ENCODE data around the gene RPS6KC1.

Gene RPS6KC1

GRCh38 chr1:213123087-213123486, 72.0 kb downstream of the RPS6KC1 start:
- H4K20me1 ChIP-seq (ENCODE audit: control insufficient read depth, insufficient read depth, low read depth, low read length) = no peaks in the 10 kb centered on the region
- no peaks in the 10 kb centered on the region for H3F3A ChIP-seq (ENCODE audit: control insufficient read depth, insufficient read depth)
- H3K79me2 ChIP-seq (ENCODE audit: control insufficient read depth, low read length) = no peaks in the 10 kb centered on the region
- no peaks in the 10 kb centered on the region for H3K9me2 ChIP-seq (replicated peaks; ENCODE audit: control insufficient read depth, low read length)
- H3K4me3 ChIP-seq (ENCODE audit: low read length) = no peak overlapping the region
- H3K9me3 ChIP-seq (ENCODE audit: control insufficient read depth, insufficient read depth, low read length) = no peaks in the 10 kb centered on the region
- H3K27me3 ChIP-seq (ENCODE audit: control insufficient read depth, low read length) = no peaks in the 10 kb centered on the region
- no peaks in the 10 kb centered on the region for H3K4me1 ChIP-seq (ENCODE audit: control insufficient read depth, low read length)
- H3K27ac ChIP-seq (ENCODE audit: low read depth, low read length) = no peak overlapping the region
- H3K4me2 ChIP-seq (ENCODE audit: low read length) = no peak overlapping the region
- H3K36me3 ChIP-seq (ENCODE audit: control insufficient read depth, low read length) = no peaks in the 10 kb centered on the region
- TF ChIP-seq CTCF (IDR thresholded peaks at IDR 0.05; ENCODE audit: low read depth, low read length, poor library complexity, severe bottlenecking) (no peak), EZH2phosphoT487 (IDR thresholded peaks at IDR 0.05; ENCODE audit: borderline replicate concordance, low read length) (no peak)

DNA sequence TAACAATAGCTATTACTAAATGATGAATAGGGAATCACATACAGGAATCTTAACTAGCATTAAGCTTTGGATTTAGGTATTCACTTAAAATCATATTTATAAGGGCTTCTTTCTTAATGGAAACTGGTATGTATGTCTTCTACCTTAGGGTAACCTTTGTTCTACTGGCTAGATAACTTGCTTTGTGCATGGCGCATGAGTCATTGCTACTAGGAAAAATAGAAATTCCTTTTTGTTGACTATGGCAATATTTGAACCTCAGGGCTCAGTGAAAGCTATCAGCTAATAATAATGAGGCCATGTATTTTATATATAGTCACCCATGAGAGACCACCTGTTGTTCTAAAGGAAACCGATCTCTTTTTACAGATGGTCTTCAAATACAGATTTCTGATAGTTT, 72.5 kb downstream of the RPS6KC1 start:
- no peak overlapping the region for H3K27ac ChIP-seq (ENCODE audit: low read depth, low read length)
- no peak overlapping the region for H3K4me2 ChIP-seq (ENCODE audit: low read length)
- no peaks in the 10 kb centered on the region for H3K9me3 ChIP-seq (ENCODE audit: control insufficient read depth, insufficient read depth, low read length)
- H4K20me1 ChIP-seq (ENCODE audit: control insufficient read depth, insufficient read depth, low read depth, low read length) = no peaks in the 10 kb centered on the region
- H3K36me3 ChIP-seq (ENCODE audit: control insufficient read depth, low read length) = no peaks in the 10 kb centered on the region
- H3K27me3 ChIP-seq (ENCODE audit: control insufficient read depth, low read length) = no peaks in the 10 kb centered on the region
- H3K4me3 ChIP-seq (ENCODE audit: low read length) = no peak overlapping the region
- H3F3A ChIP-seq (ENCODE audit: control insufficient read depth, insufficient read depth) = no peaks in the 10 kb centered on the region
- no peaks in the 10 kb centered on the region for H3K79me2 ChIP-seq (ENCODE audit: control insufficient read depth, low read length)
- no peaks in the 10 kb centered on the region for H3K9me2 ChIP-seq (replicated peaks; ENCODE audit: control insufficient read depth, low read length)
- no peak for TF ChIP-seq EZH2phosphoT487 (IDR thresholded peaks at IDR 0.05; ENCODE audit: borderline replicate concordance, low read length)
- no peak for TF ChIP-seq CTCF (IDR thresholded peaks at IDR 0.05; ENCODE audit: low read depth, low read length, poor library complexity, severe bottlenecking)
- no peaks in the 10 kb centered on the region for H3K4me1 ChIP-seq (ENCODE audit: control insufficient read depth, low read length)

DNA sequence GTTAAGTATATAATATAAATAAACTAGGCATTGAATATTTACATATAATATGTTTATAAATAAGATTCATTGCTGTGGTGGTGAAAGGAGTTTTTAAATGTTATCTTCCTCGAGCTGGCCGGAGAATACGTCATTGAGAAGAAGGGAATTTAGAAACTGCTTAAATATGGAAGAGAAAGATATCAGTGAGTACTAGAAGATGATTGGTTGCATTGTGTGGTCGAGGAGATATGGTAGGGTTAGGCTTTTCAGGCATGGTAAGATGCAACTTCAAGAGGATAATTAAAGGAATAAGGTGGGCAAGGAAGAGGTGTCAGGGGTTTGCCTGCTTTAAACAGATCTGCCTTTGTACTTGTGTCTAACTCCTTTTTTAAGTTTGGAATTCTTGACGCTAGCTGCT, 73.5 kb downstream of the RPS6KC1 start:
- no peak overlapping the region for H3K4me3 ChIP-seq (ENCODE audit: low read length)
- no peaks in the 10 kb centered on the region for H3K9me3 ChIP-seq (ENCODE audit: control insufficient read depth, insufficient read depth, low read length)
- no peaks in the 10 kb centered on the region for H3K79me2 ChIP-seq (ENCODE audit: control insufficient read depth, low read length)
- H3K36me3 ChIP-seq (ENCODE audit: control insufficient read depth, low read length) = no peaks in the 10 kb centered on the region
- H3K4me2 ChIP-seq (ENCODE audit: low read length) = no peak overlapping the region
- no peaks in the 10 kb centered on the region for H3K27me3 ChIP-seq (ENCODE audit: control insufficient read depth, low read length)
- no peaks in the 10 kb centered on the region for H3K4me1 ChIP-seq (ENCODE audit: control insufficient read depth, low read length)
- H4K20me1 ChIP-seq (ENCODE audit: control insufficient read depth, insufficient read depth, low read depth, low read length) = no peaks in the 10 kb centered on the region
- H3K27ac ChIP-seq (ENCODE audit: low read depth, low read length) = no peak overlapping the region
- H3K9me2 ChIP-seq (replicated peaks; ENCODE audit: control insufficient read depth, low read length) = no peaks in the 10 kb centered on the region
- no peak for TF ChIP-seq EZH2phosphoT487 (IDR thresholded peaks at IDR 0.05; ENCODE audit: borderline replicate concordance, low read length)
- TF ChIP-seq CTCF (IDR thresholded peaks at IDR 0.05; ENCODE audit: low read depth, low read length, poor library complexity, severe bottlenecking) = no peak
- no peaks in the 10 kb centered on the region for H3F3A ChIP-seq (ENCODE audit: control insufficient read depth, insufficient read depth)

DNA sequence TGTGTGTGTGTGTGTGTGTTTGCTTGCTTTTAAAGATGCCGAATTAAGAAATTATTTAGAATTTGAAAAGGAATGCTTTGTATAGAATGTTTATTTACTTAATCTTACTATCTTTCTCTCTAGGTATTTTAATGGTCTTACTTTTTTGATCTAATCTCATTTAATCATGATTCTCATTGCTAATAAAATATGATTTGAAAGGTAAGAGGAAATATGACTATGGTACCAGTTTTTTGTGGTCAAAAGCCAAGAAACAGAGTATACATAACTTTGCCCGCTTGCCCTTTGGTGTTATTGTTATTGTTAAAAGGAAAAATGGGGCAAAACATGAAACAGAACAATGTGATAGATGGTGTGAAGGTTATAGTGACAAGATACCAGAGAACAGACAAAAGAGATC, 74.6 kb downstream of the RPS6KC1 start:
- H3K79me2 ChIP-seq (ENCODE audit: control insufficient read depth, low read length) = no peaks in the 10 kb centered on the region
- no peak overlapping the region for H3K4me3 ChIP-seq (ENCODE audit: low read length)
- H3K9me3 ChIP-seq (ENCODE audit: control insufficient read depth, insufficient read depth, low read length) = no peaks in the 10 kb centered on the region
- H3K4me1 ChIP-seq (ENCODE audit: control insufficient read depth, low read length) = no peaks in the 10 kb centered on the region
- H3K27me3 ChIP-seq (ENCODE audit: control insufficient read depth, low read length) = no peaks in the 10 kb centered on the region
- H3K4me2 ChIP-seq (ENCODE audit: low read length) = no peak overlapping the region
- H3K36me3 ChIP-seq (ENCODE audit: control insufficient read depth, low read length) = no peaks in the 10 kb centered on the region
- TF ChIP-seq EZH2phosphoT487 (IDR thresholded peaks at IDR 0.05; ENCODE audit: borderline replicate concordance, low read length) = no peak
- TF ChIP-seq CTCF (IDR thresholded peaks at IDR 0.05; ENCODE audit: low read depth, low read length, poor library complexity, severe bottlenecking) = no peak
- H3F3A ChIP-seq (ENCODE audit: control insufficient read depth, insufficient read depth) = no peaks in the 10 kb centered on the region
- no peak overlapping the region for H3K27ac ChIP-seq (ENCODE audit: low read depth, low read length)
- H4K20me1 ChIP-seq (ENCODE audit: control insufficient read depth, insufficient read depth, low read depth, low read length) = no peaks in the 10 kb centered on the region
- no peaks in the 10 kb centered on the region for H3K9me2 ChIP-seq (replicated peaks; ENCODE audit: control insufficient read depth, low read length)

Measured in DOHH2 (cell line).